Measurements from ENCODE around the gene MMP3.

MMP3 gene

GRCh38 chr11:102831489-102832440, 11.6 kb downstream of the MMP3 start:
- no peak for DNase-seq

GRCh38 chr11:102831128-102831488, 12.3 kb downstream of the MMP3 start:
- DNase-seq: no peak

- DNase-seq: no peak
These were observed 13.2 kb downstream of the MMP3 start for GRCh38 chr11:102830001-102830727.

- DNase-seq: no peak
These were observed 14.0 kb downstream of the MMP3 start for GRCh38 chr11:102829316-102830000.

GRCh38 chr11:102824556-102824955, 18.9 kb downstream of the MMP3 start:
- no peak for DNase-seq

- DNase-seq: no peak
These were observed 23.9 kb downstream of the MMP3 start for GRCh38 chr11:102819491-102819890.

- no peak for DNase-seq
These were observed 29.9 kb downstream of the MMP3 start for GRCh38 chr11:102813484-102813883.

GRCh38 chr11:102812188-102812587, 31.2 kb downstream of the MMP3 start:
- no peak for DNase-seq

- no peak for DNase-seq
These were observed 32.3 kb downstream of the MMP3 start for GRCh38 chr11:102810950-102811660.

- no peak for DNase-seq
These were observed 33.4 kb downstream of the MMP3 start for GRCh38 chr11:102809971-102810370.

- DNase-seq: no peak
These were observed 35.5 kb downstream of the MMP3 start for GRCh38 chr11:102807921-102808320.

- DNase-seq: no peak
These were observed 37.1 kb downstream of the MMP3 start for GRCh38 chr11:102806296-102806695.

- DNase-seq: no peak
These were observed 41.1 kb downstream of the MMP3 start for GRCh38 chr11:102802341-102802740.

GRCh38 chr11:102800767-102801166, 42.6 kb downstream of the MMP3 start:
- DNase-seq: no peak

GRCh38 chr11:102799681-102800340, 43.6 kb downstream of the MMP3 start:
- no peak for DNase-seq

GRCh38 chr11:102798012-102798746, 45.2 kb downstream of the MMP3 start, which contains the start of gene MMP1:
TSS of gene MMP1 (minus strand) at chr11:102798160. CDS start at chr11:102798092, 68 bp downstream.
- no peak for DNase-seq

- DNase-seq: no peak
These were observed 49.0 kb downstream of the MMP3 start for GRCh38 chr11:102794382-102794781.

- no peak for DNase-seq
These were observed 49.6 kb downstream of the MMP3 start for GRCh38 chr11:102793677-102794290.

- no peak for DNase-seq
These were observed 50.8 kb downstream of the MMP3 start for GRCh38 chr11:102792604-102793003.

- no peak for DNase-seq
These were observed 52.0 kb downstream of the MMP3 start for GRCh38 chr11:102791271-102792036.
